Measurements from ENCODE around the gene LRRC43.
"Not testable (repeated sequence)": the region's sequence is repeated elsewhere in the genome, so short reads cannot be mapped to it uniquely, and the experiment has no call there.

Gene LRRC43

DNA sequence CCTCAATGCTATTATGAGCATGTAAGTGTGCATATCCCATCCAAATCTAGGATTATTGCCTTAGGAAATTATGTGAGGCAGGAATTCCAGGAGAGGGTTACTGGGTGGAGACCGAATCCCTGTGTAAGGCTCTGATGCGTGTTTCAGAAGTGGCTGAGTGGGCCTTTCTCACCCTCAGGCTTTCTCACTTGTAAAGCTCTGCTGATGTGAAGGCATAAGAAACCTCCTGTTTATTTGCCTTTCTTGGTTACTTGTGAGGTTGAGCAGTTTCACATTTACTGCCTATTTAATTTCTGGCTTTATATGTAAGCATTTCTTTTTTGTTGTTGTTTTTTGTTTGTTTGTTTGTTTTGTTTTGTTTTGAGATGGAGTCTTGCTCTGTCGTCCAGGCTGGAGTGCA lies 19.9 kb upstream of the LRRC43 start:
- Histone ChIP-seq H3K27me3 (ENCODE audit: control insufficient read depth, insufficient read depth, low read length) (no peaks in the 10 kb centered on the region), H3K9ac (ENCODE audit: low read length) (no peak overlapping the region)

DNA sequence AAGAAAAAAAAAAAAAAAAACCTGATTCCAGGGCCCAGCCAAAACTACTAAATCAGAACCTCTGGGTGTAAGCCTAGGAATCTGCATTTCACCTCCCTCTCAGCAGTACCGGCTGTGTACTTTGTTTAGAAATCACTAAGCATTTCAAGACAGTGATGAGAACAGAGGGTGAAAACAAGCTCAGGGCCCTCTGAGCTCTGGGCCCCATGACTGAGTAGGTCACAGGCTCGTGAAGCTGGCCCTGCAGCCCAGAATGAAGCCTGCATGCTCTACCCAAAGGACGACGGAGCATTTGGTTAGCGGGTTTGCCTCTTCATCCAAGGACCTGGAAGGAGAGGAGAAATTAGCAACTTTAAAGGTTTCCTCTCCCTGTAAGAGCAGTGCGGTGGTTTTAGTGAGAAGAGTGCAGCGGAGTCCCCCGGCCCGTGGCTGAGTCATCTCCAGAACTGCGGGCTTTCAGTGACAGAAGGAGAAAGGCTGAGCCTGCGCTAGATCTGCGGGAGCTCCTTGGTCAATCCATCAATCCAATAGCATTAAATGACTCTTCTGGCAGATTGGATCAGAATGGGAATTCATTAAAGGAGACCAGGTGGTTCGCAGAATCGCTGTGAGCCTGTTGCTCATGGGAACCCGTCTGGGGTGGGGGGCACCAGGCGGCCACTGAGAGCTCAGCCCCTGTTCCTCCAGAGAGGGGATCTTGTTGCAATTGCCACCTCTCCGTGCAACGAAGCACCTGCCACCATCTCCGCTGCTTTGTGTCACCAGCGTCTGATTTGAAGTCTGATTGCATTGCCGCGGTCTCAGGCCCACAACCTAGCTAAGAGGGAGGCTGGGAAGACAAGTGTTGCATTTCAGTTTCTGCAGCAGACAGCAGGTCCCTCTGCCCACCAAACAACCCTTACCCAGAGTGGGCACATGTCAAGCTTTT lies 16.2 kb upstream of the LRRC43 start:
- H3K27me3 ChIP-seq (ENCODE audit: control insufficient read depth, insufficient read depth, low read length) = no peaks in the 10 kb centered on the region
- H3K4me3 ChIP-seq (ENCODE audit: low read length) = no peak overlapping the region
- H3K27ac ChIP-seq (ENCODE audit: low read depth, low read length) = no peak overlapping the region
- H3K9ac ChIP-seq (ENCODE audit: low read length) = no peak overlapping the region
- no peaks in the 10 kb centered on the region for H3K4me1 ChIP-seq (ENCODE audit: control insufficient read depth, insufficient read depth, low read length)
- no peaks in the 10 kb centered on the region for H3K36me3 ChIP-seq (ENCODE audit: control insufficient read depth, insufficient read depth, low read length)

More for the DNA sequence above, 19.9 kb upstream of the LRRC43 start:
- Histone ChIP-seq H3K4me1 (ENCODE audit: control insufficient read depth, insufficient read depth, low read length) (no peaks in the 10 kb centered on the region), H3K4me3 (ENCODE audit: low read length) (no peak overlapping the region), H3K36me3 (ENCODE audit: control insufficient read depth, insufficient read depth, low read length) (no peaks in the 10 kb centered on the region), H3K27ac (ENCODE audit: low read depth, low read length) (no peak overlapping the region)

DNA sequence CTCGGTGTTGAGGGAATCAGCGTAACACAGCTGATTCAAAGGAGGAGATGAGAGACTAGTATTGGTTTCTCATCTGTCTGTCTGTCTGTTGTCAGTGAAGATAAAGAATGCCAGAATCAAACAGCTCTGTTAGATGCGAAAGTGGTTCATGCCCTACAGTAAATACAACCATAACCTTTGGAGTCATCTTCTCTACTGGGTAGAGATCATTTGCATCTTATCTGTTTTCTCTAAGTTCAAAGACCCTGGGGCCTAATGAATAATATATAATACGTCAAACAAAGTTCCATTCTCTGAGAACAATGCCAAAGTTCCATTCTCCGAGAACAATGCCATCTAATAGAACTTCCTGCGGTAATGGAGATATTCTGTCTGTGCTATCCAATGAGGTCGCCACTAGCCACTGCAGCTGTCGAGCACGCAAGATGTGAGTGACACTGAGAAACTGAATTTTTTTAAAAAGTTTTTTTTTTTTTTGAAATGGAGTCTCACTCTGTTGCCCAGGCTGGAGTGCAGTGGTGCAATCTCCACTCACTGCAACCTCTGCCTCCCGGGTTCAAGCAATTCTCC lies 15.5 kb upstream of the LRRC43 start:
- Histone ChIP-seq H3K4me1 (ENCODE audit: control insufficient read depth, insufficient read depth, low read length) (no peaks in the 10 kb centered on the region), H3K36me3 (ENCODE audit: control insufficient read depth, insufficient read depth, low read length) (no peaks in the 10 kb centered on the region), H3K27ac (ENCODE audit: low read depth, low read length) (no peak overlapping the region), H3K27me3 (ENCODE audit: control insufficient read depth, insufficient read depth, low read length) (no peaks in the 10 kb centered on the region), H3K9ac (ENCODE audit: low read length) (no peak overlapping the region), H3K4me3 (ENCODE audit: low read length) (no peak overlapping the region)

GRCh38 chr12:122168492-122168891 lies 14.4 kb upstream of the LRRC43 start:
- no peaks in the 10 kb centered on the region for H3K36me3 ChIP-seq (ENCODE audit: control insufficient read depth, insufficient read depth, low read length)
- H3K4me1 ChIP-seq (ENCODE audit: control insufficient read depth, insufficient read depth, low read length) = no peaks in the 10 kb centered on the region
- H3K4me3 ChIP-seq (ENCODE audit: low read length) = no peak overlapping the region

DNA sequence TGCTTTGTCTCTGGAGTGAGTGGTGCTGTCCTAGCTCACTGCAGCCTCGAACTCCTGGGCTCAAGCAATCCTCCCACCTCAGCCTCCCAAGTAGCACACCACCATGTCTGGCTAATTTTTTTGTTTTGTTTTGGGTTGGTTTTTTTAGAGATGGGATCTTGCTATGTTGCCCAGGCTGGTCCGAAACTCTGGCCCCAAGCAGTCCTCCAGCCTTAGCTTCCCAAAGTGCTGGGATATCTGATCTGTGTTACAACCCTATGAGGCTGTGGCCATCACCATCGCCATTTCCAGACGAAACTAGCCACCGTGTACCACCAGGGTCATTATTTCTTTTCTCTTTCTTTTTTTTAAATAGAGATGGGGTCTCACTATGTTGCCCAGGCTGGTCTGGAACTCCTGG lies 11.5 kb upstream of the LRRC43 start:
- no peaks in the 10 kb centered on the region for H3K27me3 ChIP-seq (ENCODE audit: control insufficient read depth, insufficient read depth, low read length)
- H3K27ac ChIP-seq (ENCODE audit: low read depth, low read length) = no peak overlapping the region
- H3K36me3 ChIP-seq (ENCODE audit: control insufficient read depth, insufficient read depth, low read length) = no peaks in the 10 kb centered on the region
- no peaks in the 10 kb centered on the region for H3K4me1 ChIP-seq (ENCODE audit: control insufficient read depth, insufficient read depth, low read length)
- H3K4me3 ChIP-seq (ENCODE audit: low read length) = no peak overlapping the region
- H3K9ac ChIP-seq (ENCODE audit: low read length) = no peak overlapping the region

More at GRCh38 chr12:122168492-122168891, 14.4 kb upstream of the LRRC43 start:
- Histone ChIP-seq H3K9ac (ENCODE audit: low read length) (no peak overlapping the region), H3K27ac (ENCODE audit: low read depth, low read length) (no peak overlapping the region), H3K27me3 (ENCODE audit: control insufficient read depth, insufficient read depth, low read length) (no peaks in the 10 kb centered on the region)

DNA sequence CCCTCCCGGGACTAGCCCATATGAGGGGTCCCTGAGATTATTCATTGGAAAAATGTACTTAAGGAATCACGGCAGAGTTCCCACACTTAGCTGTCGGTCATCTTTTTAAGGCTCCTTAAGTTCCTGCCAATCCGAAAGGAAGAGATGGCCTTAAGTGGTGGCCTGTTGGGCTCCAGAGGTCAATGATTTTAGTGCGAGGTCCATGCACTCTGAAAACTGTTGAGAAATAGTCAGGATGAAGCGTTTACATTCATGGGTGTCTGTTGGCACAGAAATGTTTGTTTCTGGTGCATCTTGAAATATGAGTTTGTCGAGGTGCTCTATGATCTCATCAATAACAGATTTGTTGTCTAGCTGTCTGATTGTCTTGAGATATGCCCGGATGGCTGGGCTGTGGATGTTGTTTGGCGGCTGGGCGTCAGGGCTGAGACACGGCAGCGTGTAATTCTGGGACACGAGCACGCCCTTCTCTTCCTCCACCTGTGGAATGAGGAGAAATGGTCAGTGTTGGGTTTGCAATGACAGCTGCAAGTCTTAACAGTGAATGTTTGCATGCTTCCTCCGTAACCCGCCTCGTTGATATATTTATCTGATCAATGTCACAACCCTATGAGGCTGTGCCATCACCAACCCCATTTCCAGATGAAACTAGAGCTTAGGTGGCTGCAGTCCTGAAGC lies 10.5 kb upstream of the LRRC43 start:
- Histone ChIP-seq H3K4me3 (ENCODE audit: low read length) (no peak overlapping the region), H3K27ac (ENCODE audit: low read depth, low read length) (no peak overlapping the region), H3K9ac (ENCODE audit: low read length) (no peak overlapping the region), H3K4me1 (ENCODE audit: control insufficient read depth, insufficient read depth, low read length) (no peaks in the 10 kb centered on the region), H3K27me3 (ENCODE audit: control insufficient read depth, insufficient read depth, low read length) (no peaks in the 10 kb centered on the region), H3K36me3 (ENCODE audit: control insufficient read depth, insufficient read depth, low read length) (no peaks in the 10 kb centered on the region)

- no peaks in the 10 kb centered on the region for H3K27me3 ChIP-seq (ENCODE audit: control insufficient read depth, insufficient read depth, low read length)
- H3K36me3 ChIP-seq (ENCODE audit: control insufficient read depth, insufficient read depth, low read length) = no peaks in the 10 kb centered on the region
- no peak within 1 kb of the TSS for H3K9ac ChIP-seq (ENCODE audit: low read length)
- H3K27ac ChIP-seq (ENCODE audit: low read depth, low read length) = no peak within 1 kb of the TSS
- no peak within 1 kb of the TSS for H3K4me3 ChIP-seq (ENCODE audit: low read length)
- no peaks in the 10 kb centered on the region for H3K4me1 ChIP-seq (ENCODE audit: control insufficient read depth, insufficient read depth, low read length)
Measured at GRCh38 chr12:122174155-122174845, 8.6 kb upstream of the LRRC43 start, which contains the start of gene IL31. TSS of gene IL31 (minus strand) at chr12:122174221. CDS start at chr12:122174172, 49 bp downstream.

DNA sequence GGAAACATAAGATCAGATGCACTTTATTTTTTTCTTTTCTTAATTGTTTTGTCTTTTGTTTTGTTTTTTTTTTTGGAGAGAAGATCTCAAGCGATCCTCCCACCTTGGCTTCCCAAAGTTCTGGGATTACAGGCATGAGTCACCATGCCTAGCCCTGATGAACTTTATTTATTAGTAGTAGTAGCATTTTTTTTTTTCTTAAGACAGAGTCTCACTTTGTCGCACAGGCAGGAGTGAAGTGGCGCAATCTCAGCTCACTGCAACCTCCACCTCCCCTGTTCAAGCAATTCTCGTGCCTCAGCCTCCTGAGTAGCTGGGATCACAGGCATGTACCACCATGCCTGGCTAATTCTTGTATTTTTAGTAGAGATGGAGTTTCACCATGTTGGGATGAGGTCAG lies 6.5 kb upstream of the LRRC43 start:
- H3K27me3 ChIP-seq (ENCODE audit: control insufficient read depth, insufficient read depth, low read length); H3K9ac ChIP-seq (ENCODE audit: low read length): not testable (repeated sequence)

GRCh38 chr12:122183588-122183940 lies 641 bp downstream of the LRRC43 start:
- no peaks in the 10 kb centered on the region for H3K36me3 ChIP-seq (ENCODE audit: control insufficient read depth, insufficient read depth, low read length)
- no peak overlapping the region for H3K4me3 ChIP-seq (ENCODE audit: low read length)
- H3K27ac ChIP-seq (ENCODE audit: low read depth, low read length) = no peak overlapping the region
- no peak overlapping the region for H3K9ac ChIP-seq (ENCODE audit: low read length)
- H3K4me1 ChIP-seq (ENCODE audit: control insufficient read depth, insufficient read depth, low read length) = no peaks in the 10 kb centered on the region
- H3K27me3 ChIP-seq (ENCODE audit: control insufficient read depth, insufficient read depth, low read length) = no peaks in the 10 kb centered on the region

More for the DNA sequence above, 6.5 kb upstream of the LRRC43 start:
- not testable (repeated sequence) for H3K4me3 ChIP-seq (ENCODE audit: low read length); H3K4me1 ChIP-seq (ENCODE audit: control insufficient read depth, insufficient read depth, low read length); H3K27ac ChIP-seq (ENCODE audit: low read depth, low read length); H3K36me3 ChIP-seq (ENCODE audit: control insufficient read depth, insufficient read depth, low read length)

- Histone ChIP-seq H3K27ac (ENCODE audit: low read depth, low read length) (no peak overlapping the region), H3K36me3 (ENCODE audit: control insufficient read depth, insufficient read depth, low read length) (no peaks in the 10 kb centered on the region), H3K4me1 (ENCODE audit: control insufficient read depth, insufficient read depth, low read length) (no peaks in the 10 kb centered on the region), H3K4me3 (ENCODE audit: low read length) (no peak overlapping the region), H3K9ac (ENCODE audit: low read length) (no peak overlapping the region), H3K27me3 (ENCODE audit: control insufficient read depth, insufficient read depth, low read length) (no peaks in the 10 kb centered on the region)
Measured at GRCh38 chr12:122184517-122184916, 1.6 kb downstream of the LRRC43 start.

DNA sequence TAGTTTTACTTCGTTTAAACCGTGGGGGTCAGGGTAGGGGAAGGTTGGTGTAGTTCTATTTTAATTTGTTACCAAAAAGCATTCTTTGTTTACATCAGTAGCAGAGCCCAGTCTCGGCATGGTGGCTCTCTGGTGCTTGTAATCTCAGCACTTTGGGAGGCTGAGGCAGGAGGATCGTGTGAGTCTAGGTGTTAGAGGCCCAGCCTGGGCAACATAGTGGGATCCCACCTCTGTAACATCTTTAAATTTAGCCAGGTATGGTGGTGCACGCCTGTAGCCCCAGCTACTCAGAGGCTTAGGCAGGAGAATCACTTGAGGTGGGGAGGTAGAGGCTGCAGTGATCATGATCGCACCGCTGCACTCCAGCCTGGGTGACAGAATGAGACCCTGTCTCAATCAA lies 2.2 kb downstream of the LRRC43 start:
- H3K36me3 ChIP-seq (ENCODE audit: control insufficient read depth, insufficient read depth, low read length) = no peaks in the 10 kb centered on the region
- no peaks in the 10 kb centered on the region for H3K4me1 ChIP-seq (ENCODE audit: control insufficient read depth, insufficient read depth, low read length)
- no peak overlapping the region for H3K4me3 ChIP-seq (ENCODE audit: low read length)
- H3K27me3 ChIP-seq (ENCODE audit: control insufficient read depth, insufficient read depth, low read length) = no peaks in the 10 kb centered on the region
- H3K9ac ChIP-seq (ENCODE audit: low read length) = no peak overlapping the region
- no peak overlapping the region for H3K27ac ChIP-seq (ENCODE audit: low read depth, low read length)

DNA sequence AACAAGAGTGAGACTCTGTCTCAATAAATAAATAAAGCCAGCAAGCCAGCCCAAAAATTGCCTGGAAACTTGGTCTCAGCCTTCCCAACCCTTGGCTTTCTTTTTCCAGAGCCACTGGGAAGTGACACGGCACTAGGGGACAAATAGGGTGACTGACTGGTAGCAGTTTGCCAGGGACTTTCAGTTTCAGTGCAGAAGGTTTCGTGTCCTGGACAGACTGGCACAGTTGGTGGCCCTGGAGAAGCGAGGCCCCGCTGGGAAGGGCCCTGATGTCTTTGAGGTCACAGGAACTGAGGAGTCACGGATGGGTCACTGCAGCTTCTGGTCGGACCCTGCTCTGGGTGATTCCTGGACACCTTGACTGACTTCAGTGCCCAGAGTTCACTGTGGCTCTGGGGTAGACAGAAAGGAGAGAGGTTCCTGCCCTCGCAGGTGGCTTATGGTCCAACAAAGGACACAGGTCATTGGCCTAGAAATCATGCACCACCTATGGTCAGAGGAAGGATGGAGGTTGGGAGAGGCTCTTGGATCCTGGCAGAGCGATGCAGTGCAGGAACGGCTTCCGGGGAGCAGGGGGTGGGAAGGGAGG lies 2.7 kb downstream of the LRRC43 start:
- H3K27ac ChIP-seq (ENCODE audit: low read depth, low read length) = no peak overlapping the region
- H3K27me3 ChIP-seq (ENCODE audit: control insufficient read depth, insufficient read depth, low read length) = no peaks in the 10 kb centered on the region
- H3K4me3 ChIP-seq (ENCODE audit: low read length) = no peak overlapping the region
- H3K36me3 ChIP-seq (ENCODE audit: control insufficient read depth, insufficient read depth, low read length) = no peaks in the 10 kb centered on the region
- no peak overlapping the region for H3K9ac ChIP-seq (ENCODE audit: low read length)
- no peaks in the 10 kb centered on the region for H3K4me1 ChIP-seq (ENCODE audit: control insufficient read depth, insufficient read depth, low read length)

Data from rectal smooth muscle tissue (tissue), 1 donor.